GM18505 (cell line): ENCODE measurements around the gene FHOD1.

Experiments used
- ATAC-seq: cut with Tn5 transposase; IDR thresholded peaks from one replicate; pipeline ENCODE4 v1.9.1; 2021; ENCODE audit not compliant: unreplicated experiment
- POLR2A ChIP-seq: IDR thresholded peaks from 4 replicates; pipeline ENCODE4 v1.6.1; 2011; ENCODE audit warnings: borderline replicate concordance; ENCODE audit not compliant: insufficient read depth, insufficient read length; ENCODE audit errors: extremely low read depth

FHOD1 gene

DNA sequence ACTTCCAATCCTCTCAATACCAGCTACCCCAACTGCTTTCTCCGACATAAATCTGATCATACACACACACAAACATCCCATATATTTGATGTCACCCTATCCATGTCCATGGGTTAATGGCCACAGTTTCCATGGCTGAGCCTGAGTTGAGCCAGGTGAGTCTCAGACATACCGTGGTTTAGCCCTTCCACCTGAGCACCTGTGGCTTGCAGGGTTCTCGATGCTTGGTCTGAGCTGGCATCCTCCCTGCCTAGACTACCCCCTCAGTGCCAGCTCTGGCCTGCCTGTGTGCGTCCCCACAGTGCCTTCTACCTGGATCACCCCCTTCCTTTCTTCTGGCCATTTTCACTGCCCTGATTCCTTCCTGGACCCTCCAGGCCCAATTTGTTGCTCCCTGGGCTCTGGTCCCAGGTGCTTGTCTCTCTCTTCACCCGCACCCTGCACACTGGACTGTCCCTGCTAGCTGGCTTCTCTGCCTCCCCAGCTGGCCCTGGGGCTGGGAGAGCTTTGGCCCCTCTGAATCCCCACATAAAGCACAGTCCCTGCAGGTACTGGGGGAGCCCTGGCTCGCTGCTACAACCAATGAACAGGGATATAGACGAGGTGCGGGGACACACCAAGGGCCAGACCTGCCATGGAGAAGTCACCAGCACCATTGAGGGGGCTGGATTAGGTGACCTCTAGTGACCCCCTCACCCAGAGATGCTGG, 41.0 kb downstream of the FHOD1 start:
- ATAC-seq = no peak
- TF ChIP-seq POLR2A = no peak

DNA sequence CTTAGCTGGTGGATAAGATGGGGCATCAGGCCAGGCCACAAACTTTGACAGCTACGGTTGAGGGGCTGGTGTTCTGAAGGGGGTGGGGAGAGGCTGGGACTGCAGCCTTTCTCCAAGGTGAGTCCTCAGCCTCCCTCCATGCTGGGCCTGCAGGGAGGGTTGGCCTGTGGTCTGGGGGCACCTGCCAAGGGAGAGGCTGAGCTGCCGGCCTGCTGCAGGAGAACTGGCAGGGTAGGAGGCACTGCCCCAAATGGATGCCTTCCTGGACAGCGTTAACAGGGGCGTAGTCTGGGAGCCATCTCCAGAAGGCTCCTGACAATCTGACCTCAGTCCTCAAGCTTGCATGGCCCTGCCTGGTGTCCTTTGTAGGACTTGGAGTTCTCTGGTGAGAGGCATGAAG, 43.2 kb downstream of the FHOD1 start:
- no peak for ATAC-seq
- TF ChIP-seq POLR2A = no peak

DNA sequence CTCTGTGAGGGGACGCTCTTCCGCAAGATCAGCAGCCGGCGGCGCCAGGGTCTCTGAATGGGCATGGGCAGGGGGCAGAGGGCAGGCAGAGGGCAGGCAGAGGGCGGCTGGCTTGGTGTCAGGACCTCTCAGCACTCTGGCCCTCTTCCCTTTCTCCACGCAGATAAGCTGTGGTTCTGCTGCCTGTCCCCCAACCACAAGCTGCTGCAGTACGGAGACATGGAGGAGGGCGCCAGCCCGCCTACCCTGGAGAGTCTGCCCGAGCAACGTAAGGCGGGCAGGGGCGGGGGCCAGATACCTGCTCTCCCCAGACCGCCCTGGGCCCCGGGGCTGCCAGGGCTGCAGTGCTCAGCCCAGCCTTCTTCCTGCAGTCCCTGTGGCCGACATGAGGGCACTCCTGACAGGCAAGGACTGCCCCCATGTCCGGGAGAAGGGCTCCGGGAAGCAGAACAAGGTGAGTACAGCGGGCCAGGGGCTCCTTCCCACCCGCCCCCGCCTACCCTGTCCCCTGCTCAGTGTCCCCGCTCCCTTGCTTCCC, 44.3 kb downstream of the FHOD1 start:
- TF ChIP-seq POLR2A = no peak
- no peak for ATAC-seq

DNA sequence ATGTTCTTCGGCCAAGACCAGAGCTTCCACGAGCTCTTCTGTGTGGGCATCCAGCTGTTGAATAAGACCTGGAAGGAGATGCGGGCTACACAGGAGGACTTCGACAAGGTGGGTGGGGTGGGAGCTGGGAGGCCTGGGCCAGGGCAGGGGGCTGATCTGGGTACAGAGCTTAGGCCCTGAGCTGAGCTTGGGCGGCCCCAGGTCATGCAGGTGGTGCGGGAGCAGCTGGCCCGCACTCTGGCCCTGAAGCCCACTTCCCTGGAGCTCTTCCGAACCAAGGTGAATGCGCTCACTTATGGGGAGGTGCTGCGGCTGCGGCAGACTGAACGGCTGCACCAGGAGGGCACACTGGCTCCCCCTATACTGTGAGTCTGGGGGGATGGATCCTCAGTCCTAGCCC, 44.9 kb downstream of the FHOD1 start:
- TF ChIP-seq POLR2A = no peak
- ATAC-seq = no peak

DNA sequence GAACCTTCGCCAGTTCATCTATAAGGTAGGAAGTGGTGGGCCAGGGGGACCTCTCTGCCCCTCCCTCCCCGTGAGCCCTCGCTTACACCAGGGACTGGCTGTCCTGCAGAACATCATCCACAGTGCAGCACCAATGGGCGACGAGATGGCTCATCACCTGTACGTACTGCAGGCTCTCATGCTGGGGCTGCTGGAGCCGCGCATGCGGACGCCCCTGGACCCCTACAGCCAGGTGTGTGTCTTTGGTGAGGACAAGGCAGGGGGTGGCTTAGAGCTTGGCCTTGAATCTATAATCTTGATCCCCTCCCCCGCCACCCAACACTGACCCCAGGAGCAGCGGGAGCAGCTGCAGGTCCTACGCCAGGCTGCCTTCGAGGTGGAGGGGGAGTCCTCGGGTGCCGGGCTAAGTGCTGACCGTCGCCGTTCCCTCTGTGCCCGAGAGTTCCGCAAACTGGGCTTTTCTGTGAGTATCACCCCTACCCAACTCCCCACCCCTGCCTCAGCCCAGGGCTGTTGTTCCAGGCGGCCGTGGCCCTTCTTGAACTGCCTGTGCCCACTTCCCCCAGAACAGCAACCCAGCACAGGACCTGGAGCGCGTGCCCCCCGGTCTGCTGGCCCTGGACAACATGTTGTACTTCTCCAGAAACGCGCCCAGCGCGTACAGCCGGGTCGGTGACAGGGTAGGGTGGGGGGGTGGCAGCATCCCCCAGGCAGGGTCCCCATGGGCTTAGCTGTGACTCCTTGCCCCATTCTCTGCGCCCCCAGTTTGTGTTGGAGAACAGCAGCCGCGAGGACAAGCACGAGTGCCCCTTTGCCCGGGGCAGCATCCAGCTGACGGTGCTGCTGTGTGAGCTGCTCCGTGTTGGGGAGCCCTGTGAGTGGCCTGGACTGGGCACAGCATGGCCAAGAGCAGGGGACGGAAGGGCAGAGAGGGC, 45.6 kb downstream of the FHOD1 start:
- no peak for TF ChIP-seq POLR2A
- no peak for ATAC-seq

DNA sequence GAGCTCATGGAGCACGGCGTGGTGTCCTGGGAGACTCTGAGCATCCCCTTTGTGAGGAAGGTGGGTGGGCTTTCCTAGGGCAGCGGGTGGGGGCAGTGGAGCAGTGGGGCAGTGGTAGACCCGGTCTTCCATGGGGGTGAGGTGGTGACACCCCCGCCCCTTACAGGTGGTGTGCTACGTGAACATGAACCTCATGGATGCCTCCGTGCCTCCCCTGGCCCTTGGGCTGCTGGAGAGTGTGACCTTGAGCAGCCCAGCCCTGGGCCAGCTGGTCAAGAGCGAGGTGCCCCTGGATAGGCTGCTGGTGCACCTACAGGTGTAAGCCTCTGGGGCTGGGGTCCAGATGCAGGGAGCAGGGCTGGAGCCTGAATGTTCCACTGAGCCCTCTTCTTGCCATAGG, 46.8 kb downstream of the FHOD1 start:
- TF ChIP-seq POLR2A = no peak
- ATAC-seq = no peak

DNA sequence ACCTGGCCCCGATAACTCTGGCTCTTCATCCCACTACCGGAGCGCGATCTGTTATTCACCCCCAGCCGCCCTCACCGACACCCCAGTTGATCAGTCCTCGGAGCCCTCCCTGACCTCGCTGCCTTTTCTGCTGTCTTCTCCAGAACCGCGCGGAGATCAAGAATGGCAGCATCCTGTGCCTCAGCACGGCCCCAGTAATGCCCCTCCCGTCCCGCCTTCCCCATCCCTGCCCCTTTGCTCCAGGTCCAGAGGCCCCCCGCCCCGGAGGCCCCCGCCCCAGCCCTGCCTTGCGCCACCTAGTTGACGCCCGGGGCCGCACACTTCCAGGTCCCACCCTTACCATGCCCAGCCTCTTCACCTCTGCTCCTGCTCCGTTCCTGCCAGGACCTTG, 47.5 kb downstream of the FHOD1 start:
- ATAC-seq = no peak
- TF ChIP-seq POLR2A = no peak

DNA sequence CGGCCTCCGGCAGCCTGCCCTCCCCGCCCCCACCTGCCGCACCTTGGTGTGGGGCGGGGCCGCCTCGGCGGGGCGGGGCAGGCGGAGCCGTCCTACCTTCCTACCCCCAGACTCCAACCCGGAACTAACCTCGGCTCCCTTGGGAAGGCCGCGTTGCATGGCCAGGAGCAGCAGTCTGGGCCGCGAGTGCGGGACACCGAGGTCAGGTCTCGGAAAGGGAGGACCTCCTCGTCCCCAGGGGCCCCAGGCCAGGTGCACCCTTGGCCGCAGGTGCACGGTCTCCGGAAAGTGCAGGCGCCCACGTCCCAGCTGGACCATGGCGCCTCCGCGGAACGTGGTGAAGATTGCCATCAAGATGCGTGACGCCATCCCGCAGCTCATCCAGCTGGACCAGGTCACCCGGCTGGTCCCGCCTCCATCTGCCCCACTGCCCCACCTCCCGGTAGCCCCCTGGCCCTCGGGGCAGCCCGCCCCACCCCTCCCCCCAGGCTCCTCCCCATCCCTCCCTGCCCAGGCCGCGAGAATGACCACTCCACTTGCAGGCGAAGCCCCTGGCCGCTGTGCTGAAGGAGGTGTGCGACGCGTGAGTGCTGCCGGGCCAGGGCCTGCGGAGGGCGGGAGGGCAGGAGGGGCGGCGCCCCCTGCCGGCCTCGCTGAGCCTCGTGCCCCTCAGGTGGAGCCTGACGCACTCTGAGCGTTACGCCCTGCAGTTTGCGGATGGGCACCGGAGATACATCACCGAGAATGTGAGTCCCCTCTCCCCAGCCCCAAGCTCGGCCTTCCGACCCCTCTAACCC, 48.1 kb downstream of the FHOD1 start, which contains the start of gene ELMO3:
ELMO3 (plus strand) TSS at position 121 of the 797 bp plus-strand sequence; CDS start at position 317, 196 bp downstream.
- ATAC-seq = no peak
- no peak for TF ChIP-seq POLR2A

DNA sequence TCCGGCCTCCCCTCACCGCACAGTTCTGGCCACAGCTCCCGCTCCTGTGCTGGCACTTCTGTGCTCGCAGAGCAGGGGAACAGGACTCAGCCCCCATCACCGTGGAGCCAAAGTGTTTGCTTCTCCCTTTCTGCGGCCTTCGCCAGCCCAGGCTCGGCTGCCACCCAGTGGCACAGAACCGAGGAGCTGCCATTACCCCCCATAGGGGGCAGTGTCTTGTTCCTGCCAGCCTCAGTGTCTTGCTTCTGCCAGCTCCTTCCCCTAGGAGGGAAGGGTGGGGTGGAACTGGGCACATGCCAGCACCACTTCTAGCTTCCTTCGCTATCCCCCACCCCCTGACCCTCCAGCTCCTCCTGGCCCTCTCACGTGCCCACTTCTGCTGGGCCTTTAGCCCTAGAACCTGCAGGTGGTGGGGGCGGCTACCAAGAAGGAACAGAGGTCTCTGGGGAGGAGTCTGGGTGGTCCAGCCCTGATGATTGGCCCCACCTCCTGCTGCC, 49.0 kb downstream of the FHOD1 start:
- TF ChIP-seq POLR2A = no peak
- ATAC-seq = no peak

DNA sequence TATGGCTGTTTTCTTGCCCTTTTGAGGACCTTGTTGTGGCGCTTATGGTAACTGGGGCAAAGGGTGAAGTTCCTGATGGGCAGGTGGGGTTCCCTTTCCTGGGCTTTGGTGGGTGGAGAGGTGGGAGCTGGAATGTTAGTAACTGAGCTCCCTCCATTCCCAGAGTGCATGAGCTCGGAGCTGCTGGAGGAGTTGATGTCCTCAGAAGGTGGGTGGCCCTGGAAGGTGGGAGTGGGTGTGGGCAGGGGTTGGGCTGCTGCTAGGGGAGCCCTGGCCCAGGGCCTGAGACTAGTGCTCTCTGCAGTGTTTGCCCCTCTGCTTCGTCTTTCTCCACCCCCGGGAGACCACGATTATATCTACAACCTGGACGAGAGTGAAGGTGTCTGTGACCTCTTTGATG, 49.6 kb downstream of the FHOD1 start:
- ATAC-seq = no peak
- TF ChIP-seq POLR2A = no peak

DNA sequence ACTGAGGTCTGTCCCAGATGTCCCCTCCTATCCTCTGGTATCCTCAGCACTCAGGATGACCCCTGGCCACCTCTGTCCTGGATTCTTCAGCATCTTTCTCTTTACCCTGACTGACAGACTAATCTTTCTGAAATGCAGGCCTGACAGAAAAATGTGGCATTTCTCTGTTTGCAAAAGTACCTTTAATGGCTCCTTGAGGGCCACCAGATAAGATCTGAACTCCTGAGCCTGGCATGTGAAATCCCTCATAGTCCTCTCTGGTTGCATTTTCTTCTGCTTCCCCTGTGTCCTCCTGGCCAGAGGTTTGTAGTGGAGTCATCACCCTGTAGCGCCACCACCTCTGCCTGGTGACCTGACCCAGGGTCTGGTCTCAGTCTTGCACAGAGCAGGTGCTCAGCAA, 50.4 kb downstream of the FHOD1 start:
- no peak for TF ChIP-seq POLR2A
- no peak for ATAC-seq

DNA sequence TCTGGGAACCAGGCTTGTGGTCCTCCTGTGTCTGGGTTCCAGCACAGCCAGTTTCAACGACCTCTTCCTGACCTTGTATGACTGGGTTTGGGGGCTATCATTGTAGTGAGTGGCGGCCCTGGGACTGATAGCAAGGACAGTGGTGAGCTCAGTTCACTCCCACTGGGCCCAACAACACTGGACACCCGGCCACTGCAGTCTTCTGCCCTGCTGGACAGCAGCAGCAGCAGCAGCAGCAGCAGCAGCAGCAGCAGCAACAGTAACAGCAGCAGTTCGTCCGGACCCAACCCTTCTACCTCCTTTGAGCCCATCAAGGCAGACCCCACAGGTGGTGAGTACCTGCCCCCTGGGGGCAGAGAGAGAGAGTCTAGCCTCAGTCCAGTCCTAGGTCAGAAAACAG, 51.6 kb downstream of the FHOD1 start:
- TF ChIP-seq POLR2A = no peak

DNA sequence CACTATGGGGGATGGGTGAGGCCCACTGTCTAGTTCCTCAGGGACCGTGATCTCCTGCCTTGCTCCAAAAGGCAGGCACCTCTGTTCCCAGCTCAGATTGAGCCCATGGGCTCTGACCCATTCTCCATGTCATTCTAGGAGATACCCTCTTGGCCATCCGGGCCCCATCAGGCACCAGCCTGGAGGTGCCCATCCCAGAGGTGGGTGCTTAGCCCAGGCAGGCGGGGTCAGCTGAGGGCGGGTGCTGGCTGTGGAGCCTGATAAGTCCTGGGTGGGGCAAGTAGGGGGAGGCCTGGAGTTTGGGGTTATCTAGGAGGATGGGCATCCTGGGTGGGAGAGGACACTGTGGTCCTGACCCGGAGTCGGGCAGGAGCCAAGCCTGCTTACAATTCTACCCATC, 53.0 kb downstream of the FHOD1 start:
- ATAC-seq = no peak
- no peak for TF ChIP-seq POLR2A

More for the DNA sequence above, 51.6 kb downstream of the FHOD1 start:
- no peak for ATAC-seq

DNA sequence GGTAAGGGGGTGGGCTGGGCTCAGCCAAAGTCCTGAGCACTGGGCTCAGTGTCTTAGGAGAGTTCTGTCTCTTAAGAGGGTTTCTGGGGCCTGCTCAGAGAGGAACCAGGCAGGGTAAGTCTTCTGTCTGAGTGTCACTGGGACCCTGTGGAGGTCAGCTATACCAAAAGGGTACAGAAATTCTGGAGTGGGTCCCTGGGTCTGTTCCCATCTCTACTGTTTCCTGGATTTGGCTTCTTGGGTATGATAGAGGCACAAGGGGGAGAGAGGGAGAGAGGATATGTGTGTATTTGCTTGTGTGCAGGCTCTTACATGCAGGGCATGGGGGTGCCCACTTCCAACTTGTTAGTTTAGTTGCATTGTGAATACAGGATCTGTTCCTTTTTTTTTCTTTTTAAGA, 53.7 kb downstream of the FHOD1 start:
- no peak for TF ChIP-seq POLR2A
- no peak for ATAC-seq
